HL-60/S4 (cell line): ENCODE results near the gene PRDM16.

Experiments
- in situ Hi-C: fragments of 300-500 bp; cut with MboI; formaldehyde crosslinking; loops from 2 replicates; pipeline ENCODE4 v1.14.3; 2022; ENCODE audit warnings: low sequenced_read_pairs

The PRDM16 gene

DNA sequence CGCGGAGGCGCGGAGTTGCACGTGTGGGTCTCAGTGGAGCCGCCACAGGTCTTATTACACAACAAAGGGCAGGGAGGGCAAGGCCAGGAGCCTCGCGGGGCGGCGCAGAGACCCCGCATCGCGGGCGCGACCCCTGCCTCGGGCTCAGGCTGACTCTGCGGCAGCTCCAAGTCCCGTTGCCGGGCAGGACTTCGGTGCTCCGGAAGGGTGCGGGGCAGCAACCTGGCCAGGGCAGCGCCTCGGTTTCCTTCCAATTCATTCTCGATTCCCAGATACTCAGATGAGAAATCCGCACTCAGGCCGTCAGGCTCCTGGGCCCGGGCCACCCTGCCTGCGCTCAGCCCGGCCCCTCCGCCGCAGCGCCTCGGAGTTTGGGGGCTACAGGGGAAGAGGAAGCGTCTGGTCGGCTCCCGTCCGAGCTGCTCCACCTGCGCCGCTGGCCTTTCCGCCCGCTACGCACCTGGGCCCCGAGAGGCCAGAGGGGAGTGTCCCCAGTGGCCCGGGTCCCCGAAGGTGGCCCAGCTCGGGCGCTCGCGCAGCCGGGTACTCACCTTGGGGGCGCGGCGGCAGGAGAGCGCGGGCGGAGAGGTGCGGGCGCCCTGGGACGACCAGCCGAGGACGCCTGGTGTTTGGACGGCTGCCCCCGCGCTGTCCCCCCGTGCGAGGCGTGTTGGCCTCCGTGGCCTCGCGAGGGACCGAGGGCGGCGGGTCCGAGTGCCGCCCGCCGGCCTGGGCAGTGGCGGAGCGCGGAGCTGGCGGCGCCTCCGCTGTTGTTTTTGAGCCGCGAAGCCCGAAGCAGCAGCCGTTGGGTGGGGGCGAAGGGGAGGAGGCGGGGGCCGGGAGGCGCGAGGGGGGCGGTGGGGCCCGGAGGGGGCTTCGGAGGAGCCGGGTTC lies 1.1 kb upstream of the PRDM16 start:
- in situ Hi-C loops: no loop called here

DNA sequence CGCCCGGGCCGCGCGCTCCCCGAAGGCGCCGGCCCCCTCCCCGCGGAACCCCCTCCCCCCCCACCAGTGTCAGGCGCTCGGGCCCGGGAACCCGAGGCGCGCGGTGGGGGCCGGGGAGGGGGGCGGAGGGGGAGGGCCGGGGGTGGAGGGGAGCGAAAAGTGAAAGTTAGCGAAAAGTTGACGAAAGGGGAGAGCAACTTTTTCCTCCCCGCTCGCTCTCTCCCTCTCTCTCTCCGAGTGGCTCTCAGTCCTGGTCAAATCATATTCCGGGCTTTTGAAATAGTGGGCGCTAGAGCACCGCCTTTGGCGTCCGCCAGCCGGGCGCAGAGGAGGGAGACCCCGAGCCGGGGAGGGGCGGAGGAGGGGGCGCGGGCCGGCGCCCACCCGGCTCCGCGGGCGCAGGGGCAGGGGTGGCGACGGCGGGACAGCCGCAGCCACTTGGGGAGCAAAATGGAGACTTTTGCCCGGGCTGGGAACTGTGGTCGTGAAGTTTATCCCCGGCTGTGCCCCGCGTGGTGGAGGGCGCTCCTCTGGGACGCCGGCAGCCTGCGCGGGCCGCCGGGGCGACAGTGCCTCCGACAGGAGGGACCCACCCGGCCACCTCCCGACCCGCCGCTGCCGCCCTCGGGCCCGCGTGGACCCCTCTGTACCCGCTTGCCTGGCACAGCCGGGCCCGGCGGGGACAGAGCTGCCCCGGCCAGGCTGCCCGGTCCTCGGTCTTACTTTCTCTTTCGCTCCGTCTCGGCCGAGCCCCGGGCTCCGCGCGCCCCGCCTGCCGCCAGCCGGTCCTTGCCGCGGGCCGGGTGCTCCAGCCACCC lies 697 bp downstream of the PRDM16 start:
- in situ Hi-C loops: no loop called here

DNA sequence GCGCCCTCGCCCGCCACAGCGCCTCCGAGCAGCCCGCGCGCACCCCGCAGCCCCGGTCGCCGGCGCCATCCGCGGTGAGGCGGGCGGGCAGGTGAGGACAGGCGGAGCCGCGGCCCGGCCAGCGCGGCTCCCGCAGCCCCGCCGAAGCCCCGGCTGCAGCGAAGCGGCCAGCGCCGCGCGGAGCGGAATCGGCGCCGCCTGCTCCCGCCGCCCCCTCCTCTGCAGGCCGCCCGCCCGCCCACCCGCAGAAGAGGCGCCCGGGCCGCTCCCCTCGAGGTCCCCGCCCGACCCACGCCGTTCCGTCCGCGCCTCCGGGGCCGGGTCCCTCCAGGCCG lies 1.3 kb downstream of the PRDM16 start:
- in situ Hi-C loops: no loop called here

DNA sequence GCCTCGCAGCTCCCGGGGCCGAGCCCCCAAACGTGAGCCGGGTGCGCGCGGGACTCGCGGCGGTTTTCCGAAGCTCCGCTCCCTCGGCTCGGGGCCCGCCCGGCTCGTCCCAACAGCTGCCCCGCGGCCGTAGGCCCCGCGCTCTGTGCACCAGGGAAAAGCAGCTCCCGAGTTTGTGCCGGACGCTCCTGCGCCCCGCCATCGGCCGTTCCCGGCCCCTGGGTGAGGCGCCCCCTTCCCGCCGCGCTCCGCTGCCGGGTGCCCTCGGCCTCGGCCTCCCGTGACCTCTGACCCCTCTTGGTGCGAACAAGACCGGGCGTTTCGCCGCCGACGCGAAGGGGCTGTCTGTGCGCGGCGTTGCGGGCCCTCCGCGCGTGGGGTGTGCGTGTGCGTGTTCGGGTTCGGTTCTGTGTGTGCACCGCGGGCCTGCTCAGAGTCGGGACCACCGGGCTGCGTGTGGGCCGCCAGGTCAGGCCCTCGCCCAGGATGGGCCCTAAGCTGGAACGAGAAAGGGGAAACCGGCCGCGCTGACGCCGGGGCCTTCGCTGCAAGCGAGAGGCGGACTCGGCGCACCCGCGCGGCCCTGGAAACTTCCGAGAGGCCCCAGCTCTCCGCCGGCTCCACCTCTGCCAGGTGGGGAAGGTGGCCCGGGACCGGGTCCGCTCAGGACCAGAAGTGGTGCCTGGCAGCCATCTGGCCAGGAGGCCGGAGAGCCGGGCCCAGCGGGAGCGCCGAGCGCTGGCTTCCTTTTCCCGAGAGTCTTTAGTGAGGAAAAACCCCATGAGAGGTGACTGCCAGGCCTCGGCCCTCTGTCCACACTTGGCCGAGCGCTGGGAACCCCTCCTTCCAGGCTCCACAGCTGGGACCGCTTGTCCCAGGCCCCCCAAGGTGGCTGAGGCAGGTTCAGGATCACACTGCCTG lies 1.9 kb downstream of the PRDM16 start:
- in situ Hi-C loops: no loop called here

DNA sequence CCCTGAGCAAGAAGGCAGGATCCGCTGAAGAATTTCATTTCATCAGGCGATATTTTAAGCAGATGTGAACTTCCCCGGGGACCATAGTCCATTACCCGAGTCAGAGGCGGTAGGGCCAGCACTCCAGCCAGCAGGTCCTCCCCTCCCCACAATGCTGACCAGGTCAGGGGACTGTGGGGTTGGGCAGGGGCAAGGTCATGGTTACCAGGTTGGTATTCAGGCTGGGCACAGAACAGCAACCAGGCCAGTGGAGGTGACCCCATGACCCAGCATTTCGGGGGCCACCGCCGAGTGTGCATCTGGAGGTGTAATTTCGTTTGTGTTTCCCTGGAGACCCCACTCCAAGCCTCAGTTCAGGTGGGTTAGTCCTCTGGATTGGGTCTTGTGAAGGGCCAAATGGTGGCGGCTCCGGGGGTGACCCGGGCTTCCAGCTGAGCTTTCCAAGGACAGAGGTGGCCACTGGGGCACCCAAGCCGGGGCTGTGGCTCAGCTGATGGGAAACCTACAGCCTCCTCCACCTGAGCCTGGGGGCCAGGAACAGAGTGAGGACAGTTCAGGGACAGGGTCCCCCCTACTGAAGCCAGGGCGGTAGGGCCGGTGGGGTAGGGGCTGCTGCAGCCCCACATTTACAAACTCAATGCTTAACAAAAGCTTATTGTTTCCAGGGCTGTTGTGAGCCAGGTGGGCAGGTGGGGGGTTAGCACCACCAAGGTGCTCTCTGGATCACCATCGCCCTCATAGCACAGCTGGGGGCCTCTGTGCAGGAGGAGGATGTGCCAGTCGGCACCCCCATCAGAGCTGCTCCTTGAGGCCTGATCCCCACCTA lies 2.8 kb downstream of the PRDM16 start:
- in situ Hi-C loops: no loop called here

DNA sequence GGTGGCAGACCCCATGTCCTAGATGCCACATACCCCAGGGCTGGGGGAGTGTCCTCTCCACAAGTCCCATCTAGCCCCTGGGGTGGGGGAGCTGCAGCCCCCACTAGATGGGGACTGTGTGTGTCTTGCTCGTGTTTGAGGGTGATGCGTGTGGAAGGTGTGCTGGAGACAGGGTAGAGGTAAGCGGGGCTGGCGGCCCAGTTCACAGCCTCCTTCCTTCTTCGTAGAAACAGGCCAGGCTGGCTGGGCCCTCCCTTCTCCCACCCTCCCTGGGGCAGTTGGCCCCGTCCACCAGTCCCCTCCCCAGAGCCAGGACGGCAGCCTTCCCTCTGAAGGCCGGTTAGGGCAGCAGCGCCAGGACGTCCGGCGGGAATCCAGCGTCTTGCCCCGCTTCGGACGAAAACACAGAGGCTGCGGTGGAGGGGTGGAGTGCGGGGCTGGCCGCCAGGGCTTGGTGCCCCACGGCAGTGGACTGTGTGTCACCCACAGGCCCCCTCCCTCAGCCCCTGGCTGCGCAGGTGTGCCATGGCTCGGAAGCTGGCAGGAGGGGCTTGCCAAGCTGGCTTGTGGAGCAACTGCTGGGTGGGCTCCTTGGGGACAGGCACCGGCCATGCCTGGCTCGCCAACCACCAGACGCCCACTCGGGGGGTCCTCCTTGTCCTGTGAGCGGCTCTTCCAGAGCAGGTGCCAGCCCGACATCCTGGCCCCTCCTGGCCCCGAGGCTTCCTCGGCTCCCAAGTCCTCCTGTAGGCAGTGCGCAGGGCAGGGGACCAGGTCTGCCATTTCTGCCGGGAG lies 3.6 kb downstream of the PRDM16 start:
- in situ Hi-C loops: no loop called here

DNA sequence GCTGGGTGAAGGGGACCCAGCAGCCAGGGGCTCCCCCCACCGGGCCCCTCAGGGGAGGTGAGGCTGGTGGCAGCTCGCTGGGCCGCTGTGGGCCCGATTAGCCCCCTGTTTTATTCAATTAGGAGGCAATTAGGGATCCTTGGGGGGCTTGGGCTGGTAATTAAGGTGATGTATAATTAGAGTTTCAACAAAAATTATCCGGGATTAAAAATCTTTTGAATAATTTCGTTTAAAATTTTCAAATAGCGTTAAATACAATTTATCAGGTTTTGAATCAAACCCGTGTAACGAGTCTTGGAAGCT lies 4.1 kb downstream of the PRDM16 start:
- in situ Hi-C loops: no loop called here

DNA sequence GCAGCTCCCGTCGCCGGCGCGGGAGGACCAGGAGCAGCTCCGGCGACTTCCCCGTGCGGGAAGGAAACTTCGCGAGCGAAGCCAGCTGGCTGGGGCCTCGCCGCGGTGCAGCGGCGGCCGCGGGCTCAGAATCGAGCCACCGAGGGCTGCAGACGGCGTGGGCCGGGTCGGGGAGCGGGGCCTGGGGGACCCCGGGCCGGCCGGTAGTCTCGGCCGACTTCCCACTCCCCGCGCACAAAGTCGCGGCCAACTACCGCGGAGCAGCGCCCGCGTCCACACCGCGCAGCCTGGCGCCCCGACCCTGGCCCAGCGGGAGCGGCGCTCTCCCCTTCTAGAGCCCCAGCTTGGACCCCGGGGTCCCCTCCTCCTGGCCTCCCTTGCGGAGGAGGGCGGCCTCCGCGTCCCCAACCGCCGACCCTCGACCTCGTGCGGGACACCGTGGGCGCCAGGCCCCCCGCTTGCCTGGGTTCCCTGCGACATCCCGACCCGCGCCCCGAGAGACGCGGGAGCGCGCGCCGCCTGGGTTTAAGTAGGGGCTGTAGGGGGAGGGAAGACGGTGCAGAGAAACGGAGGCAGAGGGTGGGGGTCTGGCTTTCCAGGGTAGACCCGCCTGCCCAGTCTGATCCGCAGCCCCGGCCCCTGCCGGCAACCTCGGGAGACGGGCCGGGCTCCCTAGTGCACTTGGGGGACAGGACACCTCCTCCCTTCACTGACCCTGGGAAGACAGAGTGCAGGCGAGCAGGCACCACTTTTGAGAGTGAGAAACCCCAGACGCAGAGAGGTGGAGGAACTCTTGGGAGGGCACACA lies 4.7 kb downstream of the PRDM16 start:
- in situ Hi-C loops: no loop called here

DNA sequence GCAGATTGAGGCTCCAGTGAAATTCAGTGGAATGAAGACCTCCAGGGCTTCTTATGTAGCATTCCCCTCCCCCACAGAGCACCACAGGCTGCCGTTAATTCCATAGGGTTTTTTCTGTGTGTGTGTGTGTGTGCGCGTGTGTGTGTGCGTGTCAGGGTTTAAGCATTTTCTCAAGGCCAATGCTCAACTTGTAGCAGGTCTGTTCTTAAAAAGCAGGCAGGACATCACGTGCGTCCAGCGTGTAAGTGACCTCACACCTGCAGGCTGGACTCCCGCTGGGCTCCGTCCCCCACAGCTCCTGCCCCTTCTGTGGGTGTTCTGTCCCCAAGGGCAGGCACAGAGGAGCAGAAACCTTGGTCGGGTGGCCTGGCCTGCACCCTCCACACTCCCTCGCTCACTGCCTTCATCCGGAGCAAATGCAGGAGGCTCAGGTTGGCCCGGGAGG lies 5.3 kb downstream of the PRDM16 start:
- in situ Hi-C loops: no loop called here

DNA sequence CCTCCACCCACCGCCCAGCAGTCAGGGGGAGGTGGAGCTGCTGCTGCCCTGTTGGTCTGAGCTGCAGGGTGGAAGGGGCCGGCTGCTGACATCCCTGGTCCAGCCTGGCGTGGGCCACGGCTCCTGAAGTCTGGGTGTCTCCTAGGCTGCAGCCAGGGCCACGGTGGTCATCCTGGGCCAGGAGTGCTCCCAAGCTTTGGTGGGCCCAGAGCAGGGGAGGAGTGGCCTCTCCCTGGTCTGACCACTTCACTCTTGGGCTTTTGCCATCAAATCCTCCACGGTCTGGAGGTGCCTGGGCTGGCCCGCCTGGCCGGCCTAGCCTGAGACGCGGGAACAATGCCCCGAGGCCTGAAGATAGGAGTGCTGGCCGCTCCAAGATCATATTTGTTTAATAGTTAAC lies 5.8 kb downstream of the PRDM16 start:
- in situ Hi-C loops: no loop called here

DNA sequence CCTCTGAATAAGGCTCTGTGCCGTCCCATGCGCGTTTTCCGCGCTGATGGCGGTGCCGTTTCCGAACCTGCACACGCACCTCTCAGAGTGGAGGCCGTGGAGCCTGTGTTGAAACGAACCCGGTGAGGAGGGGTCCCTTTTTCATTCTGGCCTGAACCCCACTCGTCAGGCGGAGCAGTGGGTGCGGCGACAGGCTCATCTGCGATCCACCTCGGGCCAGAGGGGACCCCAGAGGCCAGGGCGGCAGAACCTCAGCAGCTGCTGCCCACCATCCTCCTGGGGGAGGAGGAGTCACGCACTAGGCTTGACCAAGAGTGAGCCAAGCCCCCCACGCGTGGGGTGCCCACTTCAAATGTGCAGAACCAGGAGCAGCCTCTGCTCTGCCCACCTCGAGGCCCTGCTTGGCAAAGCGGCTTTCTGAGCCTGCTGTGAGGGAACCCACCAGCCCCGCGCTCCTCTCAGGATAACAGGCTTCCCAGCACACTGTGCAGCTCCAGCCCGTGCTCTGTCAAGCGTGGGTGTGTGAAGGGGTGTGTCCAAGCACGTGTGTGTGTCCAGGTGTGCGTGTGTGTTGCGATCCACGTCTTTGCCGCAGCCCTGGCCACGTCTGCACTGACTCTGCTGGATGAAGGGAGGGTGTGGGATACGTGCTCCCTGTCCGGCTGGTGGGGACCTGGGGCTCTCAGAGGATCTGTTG lies 6.8 kb downstream of the PRDM16 start:
- in situ Hi-C loops: no loop called here

DNA sequence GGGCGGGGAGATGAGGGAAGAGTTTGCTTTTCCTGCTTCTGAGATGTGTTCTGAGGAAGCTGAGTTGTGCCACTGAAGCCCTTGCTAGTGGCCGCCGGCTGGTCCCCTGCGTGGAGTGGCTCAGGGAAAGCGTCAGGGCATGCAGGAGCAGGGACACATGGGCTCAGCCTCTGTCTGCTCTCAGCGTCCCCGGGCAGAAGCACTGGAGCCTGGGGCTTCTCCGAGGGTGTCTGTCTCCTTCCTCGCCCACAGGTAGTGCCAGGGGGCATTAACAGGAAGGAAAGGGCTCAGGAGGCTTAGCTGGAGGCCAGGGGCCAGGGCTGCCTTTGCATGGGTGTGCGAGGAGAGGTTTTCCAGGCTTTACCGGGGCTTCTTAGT lies 7.3 kb downstream of the PRDM16 start:
- in situ Hi-C loops: no loop called here

DNA sequence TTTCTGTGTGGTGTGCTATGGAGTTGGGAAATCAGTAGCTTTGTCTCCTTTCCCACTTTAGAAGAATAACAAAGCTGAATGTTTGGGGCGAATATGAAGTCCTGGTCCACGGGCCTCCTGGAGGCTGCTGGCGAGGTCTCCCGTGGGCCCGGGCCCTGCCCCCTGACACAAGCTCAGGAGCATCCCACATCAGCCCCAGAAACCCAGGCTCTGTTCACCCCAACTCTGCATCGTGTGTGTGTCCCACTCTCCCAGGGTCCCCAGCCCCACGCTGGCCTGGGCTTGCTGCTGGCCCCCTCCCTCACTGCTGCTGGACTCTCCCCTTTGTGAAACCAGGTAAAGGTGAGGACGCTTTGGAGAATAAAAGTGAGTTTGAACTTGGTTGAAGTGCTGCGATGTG lies 8.1 kb downstream of the PRDM16 start:
- in situ Hi-C loops: no loop called here

DNA sequence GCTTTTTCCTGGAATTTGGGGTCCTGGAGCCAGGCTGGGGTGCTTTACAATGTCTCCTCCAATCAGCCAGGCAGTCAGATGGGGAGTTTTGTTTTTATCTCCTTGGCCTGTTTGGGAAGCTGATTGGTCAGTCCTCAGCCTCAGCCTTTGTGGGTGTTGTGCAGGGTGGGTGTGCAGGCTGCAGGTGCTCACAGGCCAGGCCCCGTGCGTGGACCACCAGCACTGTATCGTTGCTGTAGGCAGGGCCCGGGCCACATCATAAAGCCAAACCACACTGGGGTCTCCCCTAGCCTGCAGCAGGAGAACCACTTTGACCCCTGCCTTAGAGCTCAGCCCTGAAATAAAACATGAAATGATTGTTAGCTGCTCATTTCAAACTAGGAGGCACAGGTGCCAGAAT lies 8.6 kb downstream of the PRDM16 start:
- in situ Hi-C loops: no loop called here

DNA sequence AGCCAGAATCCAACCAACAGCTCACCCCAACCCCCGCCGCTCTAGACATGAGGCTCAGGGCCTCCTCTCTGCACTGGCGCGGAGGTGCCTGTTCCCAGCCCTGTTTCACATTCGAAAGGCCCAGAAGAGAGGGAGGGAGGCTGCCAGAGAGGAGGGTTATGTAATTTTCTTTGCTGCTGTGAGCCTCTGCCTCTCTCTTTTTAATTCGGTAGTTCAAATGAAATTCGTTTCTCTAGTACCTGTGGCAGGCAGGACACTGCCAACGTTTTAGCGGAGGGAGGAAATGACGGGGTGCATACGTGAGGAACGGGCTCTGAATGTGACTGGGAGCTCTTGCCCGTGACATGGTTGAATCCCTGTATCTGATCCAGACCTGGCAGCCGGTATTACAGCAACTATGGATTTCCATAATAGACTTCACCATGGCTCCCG lies 9.4 kb downstream of the PRDM16 start:
- in situ Hi-C loops: no loop called here

DNA sequence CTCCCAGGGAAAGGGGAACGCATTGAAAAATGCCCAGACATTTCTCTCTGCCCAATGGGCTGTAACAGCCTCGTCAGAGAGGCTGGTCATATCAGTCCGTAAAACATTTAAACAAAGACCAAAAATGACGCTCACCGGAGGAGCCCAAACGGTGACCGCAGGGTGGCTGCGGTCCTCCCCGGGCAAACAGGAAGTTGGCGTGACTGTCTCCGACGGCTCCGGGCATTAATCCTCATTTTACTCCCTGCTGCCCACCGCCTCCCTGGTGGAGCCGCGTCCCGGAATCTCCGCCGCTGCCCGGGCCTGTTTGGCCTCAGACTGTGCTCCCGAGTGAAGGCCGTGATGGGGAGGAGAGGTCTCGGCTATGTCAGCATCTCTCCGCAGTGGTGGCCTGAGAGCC lies 9.9 kb downstream of the PRDM16 start:
- in situ Hi-C loops: no loop called here

DNA sequence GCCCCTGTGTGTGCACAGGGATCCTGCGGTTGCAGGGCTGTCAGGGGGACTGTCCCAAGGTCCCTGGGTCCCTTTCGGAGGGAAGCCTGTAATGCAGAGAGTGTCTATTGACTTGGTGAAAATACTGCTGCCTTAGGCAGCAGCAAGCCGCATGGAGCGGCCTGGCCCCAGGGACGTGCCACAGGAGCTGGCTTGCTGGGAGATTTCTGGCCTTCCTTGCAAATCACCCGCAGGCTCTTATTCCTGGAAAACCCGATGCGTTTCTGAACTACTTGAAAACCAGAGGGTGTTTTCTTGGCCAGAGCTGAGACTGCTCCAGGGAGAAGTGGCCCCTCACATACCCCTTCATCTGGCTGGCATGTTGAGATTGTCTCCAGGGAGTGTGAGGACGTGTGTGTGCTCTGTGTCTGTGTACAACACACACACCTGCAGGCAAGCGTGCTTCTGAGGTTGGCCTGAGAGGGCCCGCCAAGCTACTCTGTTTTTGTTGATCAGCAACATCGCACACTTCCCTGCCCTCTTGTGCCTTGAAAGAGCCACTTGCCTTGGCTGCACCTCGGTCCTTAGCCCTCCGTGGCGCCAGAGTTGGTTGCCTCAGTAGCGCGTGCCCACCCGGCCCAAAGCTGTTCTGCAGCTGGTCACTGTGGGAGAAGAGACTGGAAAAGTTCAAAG lies 10.5 kb downstream of the PRDM16 start:
- in situ Hi-C loops: no loop called here
